ENCODE results near the gene SETBP1.
"Not testable (repeated sequence)": the region's sequence is repeated elsewhere in the genome, so short reads cannot be mapped to it uniquely, and the experiment has no call there.

SETBP1 gene

GRCh38 chr18:44699572-44700261 is 19.0 kb downstream of the SETBP1 start:
- in situ Hi-C loops (cut with MboI; ENCODE audit: low pct_unique_long_range_greater_than_20kb, low sequenced_read_pairs): no loop called here

GRCh38 chr18:44700652-44701051 is 20.0 kb downstream of the SETBP1 start:
- DNase-seq: no peak
- in situ Hi-C loops (cut with MboI; ENCODE audit: low pct_unique_long_range_greater_than_20kb, low sequenced_read_pairs): no loop called here

More at GRCh38 chr18:44699572-44700261, 19.0 kb downstream of the SETBP1 start:
- no peak for DNase-seq

GRCh38 chr18:44701227-44701626 is 20.5 kb downstream of the SETBP1 start:
- in situ Hi-C loops (cut with MboI; ENCODE audit: low pct_unique_long_range_greater_than_20kb, low sequenced_read_pairs): no loop called here
- DNase-seq: no peak

GRCh38 chr18:44702594-44702993 is 21.9 kb downstream of the SETBP1 start:
- in situ Hi-C loops (cut with MboI; ENCODE audit: low pct_unique_long_range_greater_than_20kb, low sequenced_read_pairs): no loop called here
- no peak for DNase-seq

DNA sequence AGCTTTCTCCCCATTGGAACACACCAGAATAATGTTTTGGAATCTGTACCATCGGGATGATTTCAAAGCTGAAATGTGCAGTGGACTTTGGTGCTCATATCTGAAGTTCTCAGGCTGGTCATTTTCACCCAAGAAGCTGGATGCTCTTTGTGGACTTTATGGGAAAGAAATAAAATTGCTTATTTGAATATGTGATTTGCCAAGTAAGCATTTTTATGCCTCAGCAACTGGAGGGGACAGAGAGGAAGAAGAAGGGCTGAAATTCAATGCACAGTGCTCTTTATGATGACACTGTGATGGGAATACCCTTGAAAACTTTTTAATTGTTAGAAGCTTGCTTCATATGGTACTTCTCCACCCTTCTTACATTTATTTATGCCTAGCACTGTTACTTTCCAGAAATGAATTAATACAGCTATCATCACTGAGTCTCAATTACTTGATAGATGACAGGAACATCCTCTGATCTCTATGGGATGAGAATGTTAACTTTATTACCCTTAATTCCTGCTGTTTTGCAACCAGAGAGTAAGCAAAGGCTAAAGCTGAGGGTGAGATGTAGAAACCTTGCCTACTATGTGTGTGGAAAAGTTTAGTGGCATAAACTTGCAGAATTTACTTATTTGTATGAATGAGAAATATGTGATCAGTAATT is 23.6 kb downstream of the SETBP1 start:
- no peak for DNase-seq
- in situ Hi-C loops (cut with MboI; ENCODE audit: low pct_unique_long_range_greater_than_20kb, low sequenced_read_pairs): no loop called here

DNA sequence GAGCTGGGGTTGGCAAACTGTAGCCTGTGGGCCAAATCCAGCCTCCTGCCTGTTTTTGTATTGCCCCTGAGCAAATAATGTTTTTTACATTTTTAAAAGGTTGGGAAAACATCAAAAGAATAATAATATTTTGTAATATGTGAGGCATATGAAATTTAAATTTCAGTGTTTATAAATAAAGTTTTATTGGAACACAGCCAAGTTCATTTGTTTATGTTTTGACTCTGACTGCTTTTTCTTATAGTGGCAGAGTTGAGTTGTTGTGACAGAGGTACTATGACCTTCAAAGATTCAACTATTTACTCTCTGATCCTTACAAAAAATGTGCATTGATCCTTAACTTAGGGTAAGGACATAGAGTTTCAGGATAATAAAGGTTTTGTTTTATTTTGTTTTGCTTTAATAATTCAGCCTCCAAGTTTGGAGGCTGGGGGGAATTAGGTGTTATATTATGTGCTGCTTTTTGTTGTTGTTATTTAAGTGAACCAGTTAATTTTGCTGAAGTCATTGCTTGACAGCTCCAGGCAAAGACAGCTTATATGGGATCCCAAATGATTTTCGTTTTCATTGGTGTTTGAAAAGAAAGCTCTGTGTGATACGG is 24.5 kb downstream of the SETBP1 start:
- no peak for DNase-seq
- in situ Hi-C loops (cut with MboI; ENCODE audit: low pct_unique_long_range_greater_than_20kb, low sequenced_read_pairs): no loop called here

GRCh38 chr18:44708451-44709083 is 27.9 kb downstream of the SETBP1 start:
- in situ Hi-C loops (cut with MboI; ENCODE audit: low pct_unique_long_range_greater_than_20kb, low sequenced_read_pairs): no loop called here
- no peak for DNase-seq

DNA sequence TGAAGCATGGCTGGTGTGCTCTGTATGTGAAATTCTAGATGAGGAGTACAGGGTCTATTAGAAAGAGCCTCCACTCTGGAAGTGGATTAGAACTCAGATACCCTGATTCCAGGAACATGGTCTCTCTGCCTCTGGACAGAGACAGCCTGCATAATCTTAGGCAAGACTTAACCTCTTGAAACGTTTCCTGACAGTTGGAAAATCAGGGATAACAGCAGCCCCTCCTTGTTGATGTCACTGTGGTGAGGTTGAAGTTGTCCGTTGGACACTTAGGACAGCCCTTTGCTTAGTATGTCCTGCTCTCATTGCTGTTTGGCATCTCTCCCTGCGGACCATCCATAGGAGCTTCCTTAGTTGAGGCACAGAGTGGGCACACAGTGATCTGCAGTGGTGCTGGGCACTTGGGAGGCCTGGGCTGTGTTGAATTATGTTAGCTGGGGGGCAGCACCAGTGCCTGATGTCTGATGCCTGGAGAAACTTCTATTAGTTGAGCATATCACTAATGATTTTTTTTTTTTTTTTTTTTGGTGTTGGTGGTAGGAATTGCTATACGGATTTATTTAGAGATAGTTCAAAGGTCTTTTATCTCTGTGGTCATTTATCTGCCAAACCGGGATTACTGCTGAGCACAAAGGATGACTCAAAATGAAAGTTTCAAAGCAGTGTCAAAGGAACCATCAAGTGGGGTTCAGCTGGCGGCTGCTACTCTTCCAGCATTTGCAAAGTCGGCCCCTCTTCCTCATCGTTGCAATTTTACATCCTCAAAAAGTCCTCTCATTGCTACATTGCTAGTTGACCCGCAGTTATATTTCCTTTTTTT is 28.8 kb downstream of the SETBP1 start:
- in situ Hi-C loops (cut with MboI; ENCODE audit: low pct_unique_long_range_greater_than_20kb, low sequenced_read_pairs): no loop called here
- no peak for DNase-seq

DNA sequence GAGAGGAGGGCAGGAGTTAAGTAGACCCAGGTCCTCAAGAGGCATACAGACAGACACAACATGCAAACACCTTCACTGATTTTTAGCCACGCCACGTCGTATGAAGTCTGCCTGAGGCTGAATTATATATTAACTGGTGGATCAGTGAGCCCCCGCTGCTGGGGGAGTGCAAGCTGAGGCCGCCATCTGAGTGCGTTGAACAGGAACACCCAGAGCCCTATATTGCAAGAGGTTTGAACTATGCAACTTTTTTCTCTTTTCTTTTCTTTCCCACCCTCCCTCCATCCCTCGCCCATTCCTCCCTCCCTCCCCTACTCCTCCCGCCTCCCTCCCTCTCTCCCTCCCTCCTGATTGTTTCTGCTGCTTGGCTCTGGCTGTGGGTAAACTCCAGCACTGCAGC is 30.2 kb downstream of the SETBP1 start:
- DNase-seq: no peak
- in situ Hi-C loops (cut with MboI; ENCODE audit: low pct_unique_long_range_greater_than_20kb, low sequenced_read_pairs): no loop called here

- in situ Hi-C loops (cut with MboI; ENCODE audit: low pct_unique_long_range_greater_than_20kb, low sequenced_read_pairs): no loop called here
- DNase-seq: no peak
Measured at GRCh38 chr18:44712025-44712424, 31.3 kb downstream of the SETBP1 start.

GRCh38 chr18:44713435-44713834 is 32.7 kb downstream of the SETBP1 start:
- in situ Hi-C loops (cut with MboI; ENCODE audit: low pct_unique_long_range_greater_than_20kb, low sequenced_read_pairs): no loop called here
- no peak for DNase-seq

DNA sequence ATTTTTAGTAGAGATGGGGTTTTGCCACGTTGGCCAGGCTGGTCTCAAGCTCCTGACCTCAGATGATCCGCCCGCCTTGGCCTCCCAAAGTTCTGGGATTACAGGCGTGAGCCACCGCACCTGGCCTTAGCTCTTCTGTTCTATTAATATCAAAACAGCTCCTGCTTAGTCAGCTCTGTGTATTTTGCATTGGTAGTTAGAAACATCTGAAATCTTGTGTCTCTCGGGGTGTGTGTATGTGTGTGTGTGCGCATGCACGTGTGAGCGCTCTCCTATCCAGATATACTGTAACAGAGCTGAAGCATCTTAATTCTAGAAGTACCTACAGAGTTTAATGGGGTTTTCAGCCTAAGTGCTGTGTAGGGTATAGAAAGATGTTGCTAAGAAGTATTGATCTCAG is 33.7 kb downstream of the SETBP1 start:
- no peak for DNase-seq
- in situ Hi-C loops (cut with MboI; ENCODE audit: low pct_unique_long_range_greater_than_20kb, low sequenced_read_pairs): no loop called here

DNA sequence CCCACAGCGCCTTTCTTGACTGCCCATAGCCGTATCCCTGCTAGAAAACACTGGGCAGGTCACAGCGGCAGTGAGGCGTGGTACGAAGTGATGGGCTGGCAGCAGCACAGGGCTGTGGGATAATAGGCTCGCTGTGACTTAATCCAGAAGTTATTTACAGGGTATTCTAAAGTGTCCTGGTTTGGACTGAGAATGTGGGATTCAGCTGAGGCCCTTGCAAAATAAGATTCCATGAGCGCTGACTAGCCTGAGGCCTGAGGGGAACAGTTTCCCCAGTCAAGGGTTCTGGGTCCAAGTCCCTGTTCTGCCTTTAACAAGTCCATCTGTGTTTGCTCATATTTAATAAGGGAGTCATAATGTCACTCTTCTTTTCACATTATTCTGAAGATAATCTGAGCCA is 34.6 kb downstream of the SETBP1 start:
- DNase-seq: no peak

DNA sequence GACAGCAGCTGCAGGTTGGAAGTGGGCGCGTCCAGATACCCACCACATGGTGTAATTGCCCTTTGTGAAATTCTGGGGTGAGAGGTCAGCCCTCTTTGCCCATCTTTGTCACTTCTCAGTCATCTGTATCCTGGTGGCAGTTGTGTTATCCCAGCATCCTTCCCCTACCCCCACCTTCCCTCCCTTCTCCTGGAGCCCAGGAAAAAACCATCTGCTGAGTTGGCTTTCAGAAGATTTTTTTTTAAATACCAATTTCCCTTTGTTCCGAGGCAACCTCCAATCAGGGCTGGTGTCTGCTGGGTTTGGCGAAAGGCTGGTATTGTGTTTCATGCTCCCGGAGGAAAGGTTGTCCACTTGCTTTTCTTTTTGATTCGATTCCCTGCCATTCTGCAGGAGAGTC is 35.2 kb downstream of the SETBP1 start:
- in situ Hi-C loops (cut with MboI; ENCODE audit: low pct_unique_long_range_greater_than_20kb, low sequenced_read_pairs): no loop called here
- DNase-seq: no peak

More for the DNA sequence above, 34.6 kb downstream of the SETBP1 start:
- in situ Hi-C loops (cut with MboI; ENCODE audit: low pct_unique_long_range_greater_than_20kb, low sequenced_read_pairs): no loop called here

GRCh38 chr18:44716697-44717163 is 36.0 kb downstream of the SETBP1 start:
- in situ Hi-C loops (cut with MboI; ENCODE audit: low pct_unique_long_range_greater_than_20kb, low sequenced_read_pairs): no loop called here
- DNase-seq: no peak

DNA sequence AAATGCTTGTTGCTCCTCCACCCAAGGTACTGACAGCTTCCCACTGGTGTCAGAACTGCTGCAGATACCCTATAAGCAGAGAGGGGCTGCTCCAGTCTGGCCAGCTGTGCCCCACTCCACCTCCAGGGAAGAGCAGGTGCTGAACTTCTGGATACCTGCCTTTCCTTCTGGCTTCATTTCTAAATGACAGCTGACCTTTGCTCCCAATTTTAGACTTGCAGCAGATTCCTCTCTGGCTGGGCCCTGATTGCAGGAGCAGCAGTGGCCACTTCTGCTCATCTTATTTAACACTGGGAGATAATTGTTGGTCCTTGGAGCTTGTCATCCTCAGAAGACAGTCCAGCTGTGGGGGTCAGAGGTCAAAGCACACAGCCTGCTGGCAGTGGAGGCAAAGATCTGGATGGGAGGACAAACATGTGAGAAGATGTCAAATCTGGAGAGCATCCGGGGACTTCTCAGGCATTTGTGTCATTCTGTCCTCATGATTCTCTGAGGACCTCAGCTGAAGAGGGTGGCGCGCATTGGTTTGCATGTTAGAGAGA is 38.9 kb downstream of the SETBP1 start:
- no peak for DNase-seq
- in situ Hi-C loops (cut with MboI; ENCODE audit: low pct_unique_long_range_greater_than_20kb, low sequenced_read_pairs): no loop called here

GRCh38 chr18:44721748-44722147 is 41.1 kb downstream of the SETBP1 start:
- in situ Hi-C loops (cut with MboI; ENCODE audit: low pct_unique_long_range_greater_than_20kb, low sequenced_read_pairs); DNase-seq: not testable (repeated sequence)

- DNase-seq: no peak
- in situ Hi-C loops (cut with MboI; ENCODE audit: low pct_unique_long_range_greater_than_20kb, low sequenced_read_pairs): no loop called here
Measured at GRCh38 chr18:44723411-44723810, 42.7 kb downstream of the SETBP1 start.

Measured in KBM-7 (cell line).